Stimulated activated CD8-positive, alpha-beta memory T cell treated with anti-CD3 and anti-CD28 coated beads, Interleukin-15, amount 100 ng/mL, for 4 hours (primary cell): ENCODE results near the gene GLT1D1.

ENCODE experiments used
- DNase-seq, 2 donors: peaks; one replicate each; pipeline ENCODE4 v3.0.0-alpha.2; 2020; ENCODE audit warnings: low read depth in 2 of 2

GLT1D1 gene

DNA sequence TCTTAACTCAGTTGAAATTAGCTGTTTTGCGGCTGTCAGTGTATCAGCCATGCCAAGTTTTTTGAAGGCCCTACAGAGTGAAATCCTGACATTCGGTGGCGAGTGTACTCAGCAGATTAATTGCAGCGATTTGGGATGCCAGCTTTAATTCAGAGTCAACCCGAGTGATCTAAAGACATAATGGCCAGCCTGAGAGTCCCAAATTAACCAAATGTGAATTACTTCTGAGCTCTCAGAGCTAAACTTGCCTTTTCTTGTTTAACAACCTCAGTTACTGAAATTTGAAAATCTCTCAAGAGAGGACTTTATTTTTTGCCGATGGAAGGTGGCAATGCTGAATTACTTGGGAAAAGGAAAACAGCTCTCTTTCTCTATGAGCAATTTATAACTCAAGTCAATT, 148.5 kb downstream of the GLT1D1 start:
- no peak for DNase-seq

DNA sequence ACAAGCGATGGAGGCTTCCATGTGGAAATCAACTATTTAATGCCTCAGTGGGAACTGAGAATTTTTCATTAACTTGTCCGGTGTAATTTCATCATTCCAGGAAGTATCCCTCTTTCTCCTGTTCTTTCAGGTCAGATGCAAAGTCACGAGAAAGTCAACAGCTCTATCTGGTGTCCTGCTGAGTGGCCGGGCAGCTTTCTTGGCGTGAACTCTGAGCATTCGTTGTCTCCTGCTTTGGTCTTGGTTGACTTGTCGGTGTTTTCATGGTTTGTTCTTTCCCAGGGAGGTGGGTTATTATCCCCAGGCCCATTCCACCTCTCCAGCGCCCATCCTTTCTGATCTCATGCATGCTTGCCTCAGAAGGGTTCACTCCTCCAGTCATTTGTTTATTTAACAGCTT, 149.1 kb downstream of the GLT1D1 start:
- no peak for DNase-seq

DNA sequence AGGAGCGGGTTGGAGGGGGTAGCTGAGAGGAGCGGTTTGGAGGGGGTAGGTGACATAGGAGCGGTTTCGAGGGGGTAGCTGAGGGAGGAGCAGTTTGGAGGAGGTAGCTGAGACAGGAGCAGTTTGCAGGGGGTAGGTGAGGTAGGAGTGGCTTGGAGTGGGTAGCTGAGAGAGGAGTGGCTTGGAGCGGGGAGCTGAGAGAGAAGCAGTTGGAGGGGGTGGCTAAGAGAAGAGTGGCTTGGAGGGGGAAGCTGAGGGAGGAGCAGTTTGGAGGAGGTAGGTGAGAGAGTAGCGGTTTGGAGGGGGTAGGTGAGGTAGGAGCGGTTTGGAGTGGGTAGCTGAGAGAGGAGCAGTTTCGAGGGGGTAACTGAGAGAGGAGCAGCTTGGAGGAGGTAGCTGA, 152.1 kb downstream of the GLT1D1 start:
- DNase-seq: no peak

DNA sequence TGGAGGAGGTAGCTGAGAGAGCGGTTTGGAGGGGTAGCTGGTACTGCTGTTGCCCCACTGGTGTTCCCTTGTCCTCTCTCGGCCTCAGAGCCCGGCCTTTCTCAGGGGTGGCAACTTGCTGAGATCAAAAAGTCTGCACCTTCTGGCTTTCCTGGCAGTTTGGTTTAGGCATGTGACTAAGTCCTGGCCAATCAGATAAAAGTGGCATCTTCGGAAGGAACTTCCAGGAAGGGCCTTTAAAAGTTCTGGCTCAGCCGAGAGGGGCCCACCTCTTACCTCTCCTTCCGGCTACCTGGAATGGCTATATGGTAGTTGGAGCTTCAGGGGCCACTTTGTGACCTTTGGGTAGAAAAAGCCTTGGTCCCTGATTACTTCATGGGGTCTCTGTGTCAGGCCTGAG, 152.6 kb downstream of the GLT1D1 start:
- no peak for DNase-seq

DNA sequence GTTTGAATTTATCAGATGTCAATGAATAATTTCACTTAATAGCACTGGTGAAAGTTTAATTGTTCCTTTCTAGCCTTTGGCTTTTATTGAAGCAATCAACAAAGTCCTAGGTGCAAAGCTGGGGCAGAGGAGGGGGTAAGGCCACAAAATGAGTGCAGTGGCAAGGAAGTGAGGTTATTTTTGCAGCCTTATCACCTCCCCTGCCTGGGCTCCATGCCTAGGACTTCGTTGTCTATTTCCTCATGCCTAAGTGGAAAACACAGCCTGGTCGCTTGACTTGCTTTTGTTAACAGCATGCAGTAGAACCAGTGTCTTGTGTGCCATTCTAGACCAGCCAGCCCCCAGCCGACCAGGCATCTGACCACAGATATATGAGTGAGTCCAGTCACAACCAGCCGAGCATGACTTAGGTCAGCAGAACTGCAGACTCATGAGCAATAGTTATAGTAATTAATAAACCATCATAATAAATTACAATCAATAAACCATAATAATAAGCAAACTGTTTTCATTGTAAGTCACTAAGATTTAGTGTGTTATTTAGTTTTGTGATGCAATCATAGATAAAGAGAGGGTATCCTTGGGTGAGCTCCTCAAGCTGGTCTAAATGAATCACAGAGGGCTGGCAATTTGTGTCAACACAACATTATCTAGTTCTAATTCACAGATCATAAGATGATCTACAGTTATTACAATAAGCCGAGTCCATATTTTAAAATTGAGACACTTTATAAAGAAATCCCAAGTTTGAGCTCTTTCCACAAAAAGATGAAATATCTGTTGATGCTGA, 156.8 kb downstream of the GLT1D1 start:
- no peak for DNase-seq

DNA sequence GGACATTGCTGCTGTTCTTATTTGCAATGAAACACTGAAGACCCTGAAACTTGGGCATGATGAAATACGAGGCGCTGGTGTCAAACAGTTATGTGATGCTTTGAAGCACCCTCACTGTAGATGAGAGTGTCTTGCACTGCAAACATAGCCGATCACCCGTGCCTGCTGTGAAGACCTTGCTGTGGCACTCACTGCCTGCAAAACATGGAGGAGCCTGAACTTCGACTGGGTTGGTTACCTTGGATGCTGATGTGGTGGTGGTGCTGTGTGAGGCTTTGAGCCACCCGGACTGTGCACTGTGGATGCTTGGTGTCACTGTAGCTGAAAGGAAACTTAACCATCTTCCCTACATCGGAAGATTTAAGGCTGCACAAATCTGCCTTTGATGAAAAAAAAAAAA, 162.9 kb downstream of the GLT1D1 start:
- DNase-seq: no peak

DNA sequence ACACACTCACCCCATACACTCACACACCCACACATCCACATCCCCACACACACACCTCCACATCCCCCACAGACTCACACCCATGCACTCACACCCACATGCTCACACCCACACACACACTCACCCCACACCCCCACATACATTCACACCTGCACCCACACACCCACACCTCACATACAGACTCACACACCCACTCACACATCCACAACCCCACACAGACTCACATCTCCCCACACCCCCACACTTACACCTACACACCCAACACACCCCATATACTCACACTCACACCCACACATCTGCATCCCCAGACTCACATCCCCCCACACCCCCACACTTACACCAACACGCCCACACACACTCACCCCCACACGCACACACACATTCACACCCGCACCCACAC, 171.8 kb downstream of the GLT1D1 start:
- no peak for DNase-seq

DNA sequence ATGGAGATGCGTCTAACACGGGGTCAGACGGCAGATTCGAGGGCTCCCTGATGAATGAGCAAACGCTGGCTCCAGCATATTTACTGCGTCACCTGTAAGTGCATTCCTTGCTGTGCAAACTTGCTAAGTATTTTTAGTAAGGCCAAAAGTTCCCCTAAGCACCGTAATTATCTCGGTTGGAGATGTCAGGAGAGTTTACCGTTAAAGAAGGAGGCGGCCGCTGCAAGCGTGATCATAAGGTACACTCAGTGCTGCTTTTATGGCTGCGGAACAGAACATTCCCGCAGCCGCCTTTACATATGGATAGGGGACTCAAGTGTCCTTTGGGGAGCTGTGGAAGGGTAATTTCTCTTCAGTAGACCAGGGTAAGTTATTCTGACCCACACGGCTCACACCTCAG, 175.6 kb downstream of the GLT1D1 start:
- no peak for DNase-seq
